CD4-positive, alpha-beta T cell (primary cell): ENCODE measurements around the gene IGFALS. TPM values are rescaled to one million over a fixed set of nuclear protein-coding genes. Genes with fewer than 3 reads are reported as not detected.

Experiments
- ATAC-seq: fragments of 200-7000 bp; cut with Tn5 transposase; one replicate; pipeline ENCODE4 v1.10.0; 2022; ENCODE audit warnings: mild to moderate bottlenecking; ENCODE audit not compliant: poor library complexity
- CTCF ChIA-PET: fragments of 350-600 bp; sonication (Branson Sonifier 250); formaldehyde crosslinking; loops from one replicate; lab custom pipeline; 2021; ENCODE audit warnings: antibody characterized with exemption, inconsistent platforms; lab: Charles Lee
- POLR2A ChIA-PET: fragments of 350-600 bp; sonication (Branson Sonifier 250); formaldehyde crosslinking; loops from one replicate; lab custom pipeline; 2021; ENCODE audit warnings: antibody characterized with exemption, inconsistent platforms; lab: Charles Lee
- DNase-seq, 14 experiments: peaks; one replicate each; pipeline ENCODE4 v3.0.0-alpha.2; 2013 to 2020; ENCODE audit warnings: mixed read lengths in 2 of 14
- H3K27ac ChIP-seq, 2 donors: one replicate each; pipeline versions ENCODE4 v1.5.1 to v1.7.0; 2013; ENCODE audit warnings: low read length in 2 of 2, low read depth in 1 of 2, mild to moderate bottlenecking in 1 of 2
- H3K27me3 ChIP-seq, 2 experiments: 1 replicate in 1 of 2; 2 replicates in 1 of 2; pipeline versions ENCODE4 v1.6.1 to v1.7.0; 2013; ENCODE audit warnings: low read length in 2 of 2, control low read depth in 1 of 2, mild to moderate bottlenecking in 1 of 2, moderate library complexity in 1 of 2; ENCODE audit not compliant: insufficient read depth in 2 of 2, control insufficient read depth in 1 of 2
- H3K36me3 ChIP-seq: one replicate; pipeline ENCODE4 v1.6.1; 2013; ENCODE audit warnings: low read length, control low read depth; ENCODE audit not compliant: insufficient read depth
- H3K4me1 ChIP-seq: one replicate; pipeline ENCODE4 v1.6.1; 2013; ENCODE audit warnings: low read length, control low read depth; ENCODE audit not compliant: insufficient read depth
- H3K4me3 ChIP-seq: one replicate; pipeline ENCODE4 v1.5.1; 2013; ENCODE audit warnings: mild to moderate bottlenecking, low read length, moderate library complexity
- H3K9me3 ChIP-seq, 2 experiments: 1 replicate in 1 of 2; 2 replicates in 1 of 2; pipeline versions ENCODE4 v1.6.1 to v1.7.0; 2013; ENCODE audit warnings: low read length in 2 of 2, mild to moderate bottlenecking in 2 of 2, control low read depth in 1 of 2, moderate library complexity in 1 of 2; ENCODE audit not compliant: control insufficient read depth in 1 of 2, insufficient read depth in 1 of 2
- H3K27ac Mint-ChIP-seq: one replicate; pipeline ENCODE4 v1.8.0; 2020; ENCODE audit warnings: mixed read lengths
- H3K27me3 Mint-ChIP-seq: one replicate; pipeline ENCODE4 v1.8.0; 2021; ENCODE audit warnings: mixed read lengths
- H3K36me3 Mint-ChIP-seq: one replicate; pipeline ENCODE4 v1.8.0; 2021; ENCODE audit warnings: low read depth, mixed read lengths
- H3K4me1 Mint-ChIP-seq: one replicate; pipeline ENCODE4 v1.8.0; 2021; ENCODE audit warnings: low read depth, mixed read lengths
- H3K4me3 Mint-ChIP-seq: one replicate; pipeline ENCODE4 v1.8.0; 2020; ENCODE audit warnings: mild to moderate bottlenecking, mixed read lengths
- H3K9me3 Mint-ChIP-seq: one replicate; pipeline ENCODE4 v1.8.0; 2020; ENCODE audit warnings: mixed read lengths
- intact Hi-C, 2 experiments: fragments of 100-400 bp; cut with DNase I in 1 of 2; cut with micrococcal nuclease in 1 of 2; formaldehyde crosslinking; loops; one replicate each; pipeline versions ENCODE4 v1.15.1 to v1.9.0; 2023 to 2025; cut with DNase I, micrococcal nuclease
- total RNA-seq, 174 experiments: library from RNA in 2 of 174; stranded (reverse) in 2 of 174; gene quantifications; one replicate each; pipeline ENCODE4 v1.2.3 and lab custom pipeline; 2021 to 2026
- TF ChIP-seq, protein P1 (sequence below): fragments of 200-600 bp; IDR thresholded peaks from one replicate; pipeline ENCODE4 v1.8.0; 2022; ENCODE audit warnings: antibody characterized with exemption, mild to moderate bottlenecking

IGFALS gene
- total RNA-seq, 2 experiments from 2014 or later = 0.67 to 0.80 TPM

GRCh38 chr16:1759511-1759910, 34.0 kb downstream of the IGFALS start:
- ChIA-PET POLR2A (no interaction called here), CTCF (no interaction called here)
- no peak overlapping the region for H3K27ac ChIP-seq
- no peak overlapping the region for H3K27ac Mint-ChIP-seq
- no peaks in the 10 kb centered on the region for H3K27me3 ChIP-seq
- H3K9me3 ChIP-seq = no peaks in the 10 kb centered on the region
- peaks cover 24% of the 10 kb centered on the region for H3K36me3 Mint-ChIP-seq
- H3K27me3 Mint-ChIP-seq = no peaks in the 10 kb centered on the region
- H3K4me3 Mint-ChIP-seq = no peak overlapping the region
- TF ChIP-seq, protein P1, sequence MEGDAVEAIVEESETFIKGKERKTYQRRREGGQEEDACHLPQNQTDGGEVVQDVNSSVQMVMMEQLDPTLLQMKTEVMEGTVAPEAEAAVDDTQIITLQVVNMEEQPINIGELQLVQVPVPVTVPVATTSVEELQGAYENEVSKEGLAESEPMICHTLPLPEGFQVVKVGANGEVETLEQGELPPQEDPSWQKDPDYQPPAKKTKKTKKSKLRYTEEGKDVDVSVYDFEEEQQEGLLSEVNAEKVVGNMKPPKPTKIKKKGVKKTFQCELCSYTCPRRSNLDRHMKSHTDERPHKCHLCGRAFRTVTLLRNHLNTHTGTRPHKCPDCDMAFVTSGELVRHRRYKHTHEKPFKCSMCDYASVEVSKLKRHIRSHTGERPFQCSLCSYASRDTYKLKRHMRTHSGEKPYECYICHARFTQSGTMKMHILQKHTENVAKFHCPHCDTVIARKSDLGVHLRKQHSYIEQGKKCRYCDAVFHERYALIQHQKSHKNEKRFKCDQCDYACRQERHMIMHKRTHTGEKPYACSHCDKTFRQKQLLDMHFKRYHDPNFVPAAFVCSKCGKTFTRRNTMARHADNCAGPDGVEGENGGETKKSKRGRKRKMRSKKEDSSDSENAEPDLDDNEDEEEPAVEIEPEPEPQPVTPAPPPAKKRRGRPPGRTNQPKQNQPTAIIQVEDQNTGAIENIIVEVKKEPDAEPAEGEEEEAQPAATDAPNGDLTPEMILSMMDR = no peak
- DNase-seq (no peak), ATAC-seq (no peak)
- peaks cover 48% of the 10 kb centered on the region for H3K36me3 ChIP-seq
- peaks cover 10% of the 10 kb centered on the region for H3K4me1 Mint-ChIP-seq
- H3K9me3 Mint-ChIP-seq = no peaks in the 10 kb centered on the region
- H3K4me1 ChIP-seq = peaks cover 17% of the 10 kb centered on the region
- intact Hi-C loops = no loop called here
- no peak overlapping the region for H3K4me3 ChIP-seq

DNA sequence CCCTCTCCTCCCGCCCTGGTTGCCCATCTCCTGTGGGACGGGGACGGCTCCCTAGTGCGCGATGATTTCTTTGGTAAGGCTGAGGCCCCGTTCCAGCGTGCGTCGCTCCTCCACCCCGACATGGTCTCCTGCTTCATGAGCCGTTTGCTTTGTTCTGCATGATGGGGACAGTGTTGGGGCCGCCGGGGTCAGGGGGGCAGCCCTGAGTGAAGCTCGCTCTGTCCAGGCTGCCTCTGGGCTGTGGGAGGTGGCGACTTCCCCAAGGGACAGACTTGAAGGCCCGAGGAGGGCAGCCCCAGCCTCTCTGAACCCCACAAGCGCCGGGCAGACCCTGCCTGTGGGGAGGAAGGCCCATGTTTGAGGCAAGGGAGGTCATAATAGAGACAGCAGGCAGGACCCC, 34.6 kb downstream of the IGFALS start:
- ChIA-PET POLR2A (no interaction called here), CTCF (no interaction called here)
- no peaks in the 10 kb centered on the region for H3K27me3 Mint-ChIP-seq
- H3K4me1 Mint-ChIP-seq = peaks cover 10% of the 10 kb centered on the region
- no peak overlapping the region for H3K4me3 Mint-ChIP-seq
- Histone ChIP-seq H3K9me3 (no peaks in the 10 kb centered on the region), H3K27me3 (no peaks in the 10 kb centered on the region), H3K27ac (no peak overlapping the region), H3K4me1 (peaks cover 17% of the 10 kb centered on the region), H3K4me3 (no peak overlapping the region), H3K36me3 (peaks cover 42% of the 10 kb centered on the region)
- H3K27ac Mint-ChIP-seq = no peak overlapping the region
- TF ChIP-seq, protein P1 = no peak
- DNase-seq (no peak), ATAC-seq (no peak)
- intact Hi-C loops = no loop called here
- no peaks in the 10 kb centered on the region for H3K9me3 Mint-ChIP-seq
- peaks cover 27% of the 10 kb centered on the region for H3K36me3 Mint-ChIP-seq

GRCh38 chr16:1757714-1758461, 35.6 kb downstream of the IGFALS start:
- H3K9me3 Mint-ChIP-seq = no peaks in the 10 kb centered on the region
- peaks cover 31% of the 10 kb centered on the region for H3K36me3 Mint-ChIP-seq
- Histone ChIP-seq H3K27ac (no peak overlapping the region), H3K9me3 (no peaks in the 10 kb centered on the region), H3K27me3 (no peaks in the 10 kb centered on the region), H3K4me3 (no peak overlapping the region), H3K4me1 (peaks cover 17% of the 10 kb centered on the region), H3K36me3 (peaks cover 39% of the 10 kb centered on the region)
- ChIA-PET CTCF (no interaction called here), POLR2A (no interaction called here)
- peaks cover 10% of the 10 kb centered on the region for H3K4me1 Mint-ChIP-seq
- ATAC-seq = no peak
- no peak overlapping the region for H3K4me3 Mint-ChIP-seq
- no peak overlapping the region for H3K27ac Mint-ChIP-seq
- DNase-seq = no peak
- no peaks in the 10 kb centered on the region for H3K27me3 Mint-ChIP-seq
- intact Hi-C loops = no loop called here
- TF ChIP-seq, protein P1 = no peak
